HepG2 (cell line): ENCODE measurements around the gene ENTHD1. TPM values are rescaled to one million over a fixed set of nuclear protein-coding genes. Genes with fewer than 3 reads are reported as not detected.

Experiments used
- ATAC-seq: fragments of 200-7000 bp; cut with Tn5 transposase; 3 replicates; pipeline ENCODE4 v1.9.1; 2020; ENCODE audit warnings: mild to moderate bottlenecking, moderate library complexity
- BruUV-seq: library from RNA; stranded (reverse); fragments of 400-500 nt; replicated peaks from 2 replicates; lab custom pipeline; 2021; lab: Mats Ljungman, UMichigan
- CTCF ChIA-PET: fragments of 300-600 bp; formaldehyde crosslinking; extraction: SDS; loops from one replicate; lab custom pipeline; 2021; ENCODE audit warnings: low total read pairs, inconsistent platforms, low intra/inter-chr PET ratio; lab: Yijun Ruan, JAX
- POLR2A ChIA-PET: fragments of 350-600 bp; sonication (Branson Sonifier 250); formaldehyde crosslinking; loops from one replicate; lab custom pipeline; 2020; ENCODE audit warnings: antibody characterized with exemption, inconsistent platforms; lab: Yijun Ruan, JAX
- DNase-seq: peaks from one replicate; pipeline ENCODE4 v3.0.0-alpha.2; 2015; ENCODE audit warnings: low spot score
- FAIRE-seq: peaks from 3 replicates; lab custom pipeline; 2011; peaks lifted over from hg19 to GRCh38; lab: Jason Lieb, UNC
- H2AFZ ChIP-seq: one replicate; pipeline ENCODE4 v1.6.1; 2011; ENCODE audit warnings: low read length, inconsistent platforms
- H3K27ac ChIP-seq: fragments of 300-600 bp; 3 replicates; pipeline ENCODE4 v1.8.0; 2011; ENCODE audit warnings: mixed run types, mild to moderate bottlenecking, mixed read lengths, low read length, inconsistent platforms; ENCODE audit not compliant: insufficient read depth; ENCODE audit errors: extremely low read length
- H3K27me3 ChIP-seq, 2 experiments: fragments of 200-600 bp in 1 of 2; 2 replicates in 1 of 2; 3 replicates in 1 of 2; pipeline versions ENCODE4 v1.6.0 to v1.8.0; 2011; ENCODE audit warnings: low read length in 2 of 2, mild to moderate bottlenecking in 2 of 2, moderate library complexity in 2 of 2, inconsistent platforms in 1 of 2; ENCODE audit not compliant: insufficient read depth in 2 of 2, control insufficient read depth in 1 of 2
- H3K36me3 ChIP-seq, 2 experiments: fragments of 200-600 bp in 1 of 2; replicated peaks in 1 of 2; 2 replicates in 1 of 2; 3 replicates in 1 of 2; pipeline versions ENCODE4 v1.5.1 to v1.8.0; 2011; ENCODE audit warnings: low read length in 2 of 2, inconsistent platforms in 1 of 2; ENCODE audit not compliant: insufficient read depth in 2 of 2, control insufficient read depth in 1 of 2
- H3K4me1 ChIP-seq: 2 replicates; pipeline ENCODE4 v1.5.1; 2012; ENCODE audit warnings: low read length, inconsistent platforms; ENCODE audit not compliant: insufficient read depth
- H3K4me2 ChIP-seq: 2 replicates; pipeline ENCODE4 v1.6.0; 2011; ENCODE audit warnings: low read depth, low read length, inconsistent platforms
- H3K4me3 ChIP-seq, 3 experiments: fragments of 200-600 bp in 1 of 3; sonication (generic), shearing (Covaris generic) in 1 of 3; replicated peaks in 1 of 3; 2 replicates each; pipeline ENCODE4 v1.5.1; 2011 to 2016; ENCODE audit warnings: low read length in 3 of 3, inconsistent platforms in 2 of 3, low read depth in 2 of 3, mild to moderate bottlenecking in 2 of 3, control low read depth in 1 of 3, mixed read lengths in 1 of 3; ENCODE audit not compliant: insufficient read depth in 1 of 3
- H3K79me2 ChIP-seq: one replicate; pipeline ENCODE4 v1.6.1; 2011; ENCODE audit warnings: low read length, inconsistent platforms; ENCODE audit not compliant: insufficient read depth
- H3K9ac ChIP-seq: 2 replicates; pipeline ENCODE4 v1.6.0; 2011; ENCODE audit warnings: mild to moderate bottlenecking, low read depth, low read length, inconsistent platforms; ENCODE audit not compliant: insufficient read depth
- H3K9me3 ChIP-seq: 2 replicates; pipeline ENCODE4 v1.5.1; 2012; ENCODE audit warnings: mild to moderate bottlenecking, low read length
- H4K20me1 ChIP-seq: 2 replicates; pipeline ENCODE4 v1.6.0; 2011; ENCODE audit warnings: inconsistent platforms, mild to moderate bottlenecking, low read length, moderate library complexity; ENCODE audit not compliant: insufficient read depth
- AGO1 ChIP-seq: fragments of 200-400 bp; formaldehyde crosslinking; IDR thresholded peaks from 2 replicates; pipeline ENCODE4 v1.6.1; 2017; ENCODE audit warnings: mild to moderate bottlenecking, low read depth, low read length, moderate library complexity; ENCODE audit not compliant: poor library complexity, severe bottlenecking
- ATF7-NPFF ChIP-seq: sonication (generic); formaldehyde crosslinking; IDR thresholded peaks from 2 replicates; pipeline ENCODE4 v1.8.1; 2023; ENCODE audit warnings: mild to moderate bottlenecking, low read depth, missing genetic modification reagents, moderate library complexity
- ATRX ChIP-seq: sonication (generic); formaldehyde crosslinking; IDR thresholded peaks from 2 replicates; pipeline ENCODE4 v1.4.0; 2020; ENCODE audit warnings: missing genetic modification reagents, borderline replicate concordance
- CC2D1A ChIP-seq: sonication (generic); formaldehyde crosslinking; IDR thresholded peaks from 2 replicates; pipeline ENCODE4 v1.8.1; 2023; ENCODE audit warnings: mild to moderate bottlenecking, missing genetic modification reagents
- CEBPB ChIP-seq: IDR thresholded peaks from 2 replicates; pipeline ENCODE4 v1.6.1; 2011; ENCODE audit warnings: low read depth, low read length, improper control_type of control experiment, borderline replicate concordance
- CEBPG ChIP-seq: IDR thresholded peaks from 2 replicates; pipeline ENCODE4 v1.6.1; 2016
- CREM ChIP-seq, 2 experiments: sonication (generic) in 1 of 2; formaldehyde crosslinking in 1 of 2; IDR thresholded peaks; 2 replicates each; pipeline versions ENCODE4 v1.4.0 to v1.6.1; 2016 to 2020; ENCODE audit warnings: antibody characterized with exemption in 1 of 2, mild to moderate bottlenecking in 1 of 2, missing genetic modification reagents in 1 of 2
- MEF2D ChIP-seq: sonication (generic); formaldehyde crosslinking; IDR thresholded peaks from 2 replicates; pipeline ENCODE4 v1.5.1; 2020; ENCODE audit warnings: mild to moderate bottlenecking, missing genetic modification reagents
- NBN ChIP-seq: fragments of 450-650 bp; conservative IDR thresholded peaks from 2 replicates; pipeline ENCODE4 v1.6.1; 2017
- POLR2G ChIP-seq: fragments of 200-400 bp; formaldehyde crosslinking; IDR thresholded peaks from 2 replicates; pipeline ENCODE4 v1.6.1; 2018; ENCODE audit warnings: mild to moderate bottlenecking, low read depth, low read length, moderate library complexity
- PRPF4 ChIP-seq: fragments of 200-400 bp; formaldehyde crosslinking; IDR thresholded peaks from 2 replicates; pipeline ENCODE4 v1.6.1; 2016; ENCODE audit warnings: low read length, low read depth; ENCODE audit not compliant: poor library complexity, severe bottlenecking
- RFXAP ChIP-seq: sonication (generic); formaldehyde crosslinking; IDR thresholded peaks from 2 replicates; pipeline ENCODE4 v1.4.0; 2020; ENCODE audit warnings: missing genetic modification reagents, borderline replicate concordance
- SAFB2 ChIP-seq: sonication (generic); formaldehyde crosslinking; IDR thresholded peaks from 2 replicates; pipeline ENCODE4 v1.5.1; 2020; ENCODE audit warnings: missing genetic modification reagents, low read depth, mild to moderate bottlenecking, borderline replicate concordance
- SMARCE1 ChIP-seq: fragments of 450-650 bp; IDR thresholded peaks from 2 replicates; pipeline ENCODE4 v1.6.1; 2017; ENCODE audit warnings: borderline replicate concordance
- SRSF1 ChIP-seq: fragments of 200-400 bp; formaldehyde crosslinking; optimal IDR thresholded peaks from 2 replicates; pipeline ENCODE3; 2017; ENCODE audit warnings: mild to moderate bottlenecking, low read depth, low read length, moderate library complexity
- TBX2 ChIP-seq: sonication (generic); formaldehyde crosslinking; IDR thresholded peaks from 2 replicates; pipeline ENCODE4 v1.5.0; 2020; ENCODE audit warnings: missing genetic modification reagents, mild to moderate bottlenecking, borderline replicate concordance
- ZBTB3 ChIP-seq: sonication (generic); formaldehyde crosslinking; IDR thresholded peaks from 2 replicates; pipeline ENCODE4 v1.4.0; 2020; ENCODE audit warnings: low read depth, mild to moderate bottlenecking, moderate library complexity, missing genetic modification reagents, borderline replicate concordance
- ZNF207 ChIP-seq: fragments of 450-650 bp; IDR thresholded peaks from 2 replicates; pipeline ENCODE4 v1.6.1; 2016; ENCODE audit warnings: antibody characterized with exemption, borderline replicate concordance
- ZNF335 ChIP-seq: sonication (generic); formaldehyde crosslinking; IDR thresholded peaks from 2 replicates; pipeline ENCODE4 v1.4.0; 2020; ENCODE audit warnings: missing genetic modification reagents
- ZNF337 ChIP-seq: sonication (generic); formaldehyde crosslinking; IDR thresholded peaks from 2 replicates; pipeline ENCODE4 v1.5.1; 2020; ENCODE audit warnings: missing genetic modification reagents, low read depth, mild to moderate bottlenecking, borderline replicate concordance
- ZNF430 ChIP-seq: sonication (generic); formaldehyde crosslinking; IDR thresholded peaks from 2 replicates; pipeline ENCODE4 v1.9.0; 2021; ENCODE audit warnings: mild to moderate bottlenecking, missing genetic modification reagents
- WGBS: methylation state at CpG from one replicate; pipeline ENCODE4 v1.1.6; 2017; ENCODE audit warnings: low lambda C conversion rate; 5-methylcytosine and 5-hydroxymethylcytosine counted together
- in situ Hi-C: cut with HindIII; loops from 2 replicates; pipeline ENCODE4 v1.10.0; 2017; ENCODE audit warnings: low pct_unique_long_range_greater_than_20kb; ENCODE audit not compliant: extremely low pct_ligation_motif_present
- intact Hi-C: fragments of 100-400 bp; cut with micrococcal nuclease; formaldehyde crosslinking; loops from one replicate; pipeline ENCODE4 v1.10.0; 2022; ENCODE audit not compliant: unreplicated experiment
- polyA plus RNA-seq, 8 experiments: library from polyadenylated mRNA; depleted of rRNA in 3 of 8; stranded (reverse) in 7 of 8; unstranded in 1 of 8; fragments of >200 nt; fragmentation: Illumina TruSeq in 4 of 8; extraction: Trizol in 4 of 8; gene quantifications; 2 replicates each; pipeline versions ENCODE4 v1.2.1 to v1.2.3, GENCODE V29; 2011 to 2016; ENCODE audit warnings: low read depth in 4 of 8, missing spikeins in 1 of 8, mixed read lengths in 1 of 8; ENCODE audit not compliant: insufficient read depth in 1 of 8
- total RNA-seq, 5 experiments: library from RNA; depleted of rRNA; stranded (reverse); fragments of >200 nt; fragmentation: Illumina TruSeq; extraction: Trizol; gene quantifications; 2 replicates each; pipeline ENCODE4 v1.2.3, GENCODE V29; 2016; ENCODE audit warnings: low read depth in 1 of 5
- TF ChIP-seq, protein P1 (sequence below): IDR thresholded peaks from 2 replicates; pipeline ENCODE4 v1.6.1; 2016; ENCODE audit warnings: low read depth, control low read depth

ENTHD1 gene
- total and polyA plus RNA-seq, 2 of the 13 experiments (the other 11 are each of a cell fraction or from before 2014, with no cell fraction given), result not detected

DNA sequence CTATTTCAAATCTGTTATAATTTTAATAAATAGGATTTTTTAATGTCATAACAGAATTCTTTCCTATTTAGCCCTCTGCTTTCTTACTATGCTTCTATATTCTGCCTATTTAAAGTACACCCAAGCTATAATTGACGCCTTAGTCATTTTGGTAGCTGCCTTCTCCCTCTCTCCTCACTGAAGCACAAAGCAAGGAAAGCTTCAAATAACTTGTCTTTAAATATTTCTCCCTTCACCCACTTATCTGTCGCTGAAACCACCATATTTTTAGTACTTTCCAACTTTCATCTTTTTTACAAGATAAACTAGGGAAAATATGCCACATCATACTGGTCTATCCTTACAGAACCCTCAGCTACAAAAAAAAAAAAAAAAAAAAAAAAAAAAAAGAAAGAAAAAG lies 127.9 kb downstream of the ENTHD1 start (continued):
- no peak for TF ChIP-seq ZBTB3
- no peak for TF ChIP-seq AGO1
- no peak for TF ChIP-seq ZNF337 (CRISPR knock-in tag)
- no peak for TF ChIP-seq CC2D1A (CRISPR knock-in tag)
- TF ChIP-seq, all 625 proteins: peak for 0

DNA sequence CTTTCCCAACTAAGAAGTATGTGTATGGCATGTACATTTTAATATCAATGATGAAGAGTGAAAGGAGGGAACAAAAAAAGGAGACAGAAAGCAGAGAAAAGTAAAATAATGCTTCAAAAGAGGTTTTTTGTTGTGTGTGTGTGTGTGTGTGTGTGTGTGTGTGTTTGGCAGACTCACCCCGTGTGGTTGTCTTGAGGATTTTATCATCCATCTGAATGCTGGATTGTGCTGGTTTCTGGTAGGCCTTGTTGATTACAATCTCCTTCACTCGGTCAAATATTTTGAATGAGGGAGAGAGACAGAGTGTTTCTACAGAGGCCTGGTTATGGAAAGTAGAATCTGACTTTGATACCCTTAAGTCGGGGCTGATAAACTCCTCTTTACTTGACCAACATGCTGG lies 128.5 kb downstream of the ENTHD1 start:
- ChIA-PET CTCF (no interaction called here), POLR2A (no interaction called here)
- H3K27ac ChIP-seq, result no peak overlapping the region
- WGBS, result 2% methylated on average over 3 of the region's 3 CpGs
- H3K27me3 ChIP-seq, result peaks cover 0 to 4% of the 10 kb centered on the region in 2 experiments; a peak in 1 of 5 replicates
- no peak overlapping the region for H3K9ac ChIP-seq
- H3K4me1 ChIP-seq, result no peaks in the 10 kb centered on the region
- H3K4me3 ChIP-seq, result no peak overlapping the region
- ATAC-seq (no peak), FAIRE-seq (no peak), DNase-seq (no peak)
- H2AFZ ChIP-seq, result no peak overlapping the region
- no peaks in the 10 kb centered on the region for H3K79me2 ChIP-seq
- H4K20me1 ChIP-seq, result no peaks in the 10 kb centered on the region
- intact Hi-C loops, result no loop called here
- no peaks in the 10 kb centered on the region for H3K9me3 ChIP-seq
- no peaks in the 10 kb centered on the region for H3K36me3 ChIP-seq
- no TSS peak for BruUV-seq
- in situ Hi-C loops, result no loop called here
- H3K4me2 ChIP-seq, result no peak overlapping the region
- TF ChIP-seq ATRX (CRISPR knock-in tag) (no peak), ATF7-NPFF (CRISPR knock-in tag) (no peak), RFXAP (CRISPR knock-in tag) (no peak), CEBPB (no peak), SMARCE1 (no peak), CEBPG (CRISPR knock-in tag) (no peak), SAFB2 (CRISPR knock-in tag) (no peak), PRPF4 (no peak), POLR2G (no peak), ZNF207 (no peak), AGO1 (no peak), ZNF335 (CRISPR knock-in tag) (no peak), SRSF1 (no peak), TBX2 (CRISPR knock-in tag) (no peak), MEF2D (CRISPR knock-in tag) (no peak), ZNF430 (no peak), NBN (no peak), CREM (IDR thresholded peaks at IDR 0.05) (no peak), CREM (CRISPR knock-in tag; IDR thresholded peaks at IDR 0.05) (no peak)
- TF ChIP-seq, protein P1, sequence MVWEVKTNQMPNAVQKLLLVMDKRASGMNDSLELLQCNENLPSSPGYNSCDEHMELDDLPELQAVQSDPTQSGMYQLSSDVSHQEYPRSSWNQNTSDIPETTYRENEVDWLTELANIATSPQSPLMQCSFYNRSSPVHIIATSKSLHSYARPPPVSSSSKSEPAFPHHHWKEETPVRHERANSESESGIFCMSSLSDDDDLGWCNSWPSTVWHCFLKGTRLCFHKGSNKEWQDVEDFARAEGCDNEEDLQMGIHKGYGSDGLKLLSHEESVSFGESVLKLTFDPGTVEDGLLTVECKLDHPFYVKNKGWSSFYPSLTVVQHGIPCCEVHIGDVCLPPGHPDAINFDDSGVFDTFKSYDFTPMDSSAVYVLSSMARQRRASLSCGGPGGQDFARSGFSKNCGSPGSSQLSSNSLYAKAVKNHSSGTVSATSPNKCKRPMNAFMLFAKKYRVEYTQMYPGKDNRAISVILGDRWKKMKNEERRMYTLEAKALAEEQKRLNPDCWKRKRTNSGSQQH (CRISPR knock-in tag), result no peak
